ENCODE measurements around the gene MMP14. TPM values are rescaled to one million over a fixed set of nuclear protein-coding genes. Genes with fewer than 3 reads are reported as not detected.

The MMP14 gene
- total and polyA plus RNA-seq, 2 of the 13 experiments (the other 11 are each of a cell fraction or from before 2014, with no cell fraction given) = 5.2 to 9.8 TPM

- no peak for TF ChIP-seq PATZ1 (CRISPR knock-in tag; IDR thresholded peaks at IDR 0.05)
- no peak for TF ChIP-seq MTERF4 (CRISPR knock-in tag; IDR thresholded peaks at IDR 0.05)
- no peak for TF ChIP-seq ZBTB7B (CRISPR knock-in tag; IDR thresholded peaks at IDR 0.05)
- TF ChIP-seq NCOA2 (CRISPR knock-in tag; IDR thresholded peaks at IDR 0.05) = no peak
- 0 out of 2 replicates have a peak, but pooled peaks have one; percentile 39 for TF ChIP-seq ZBTB7A (CRISPR knock-in tag; IDR thresholded peaks at IDR 0.05)
- TF ChIP-seq NR2C2 (CRISPR knock-in tag; IDR thresholded peaks at IDR 0.05; ENCODE audit: borderline replicate concordance) = no peak
- no peak for TF ChIP-seq ZNF383 (CRISPR knock-in tag; IDR thresholded peaks at IDR 0.05; ENCODE audit: borderline replicate concordance)
- peak; percentile 59; the same call in 1 of the 2 replicates for TF ChIP-seq MAFG (CRISPR knock-in tag; IDR thresholded peaks at IDR 0.05)
- TF ChIP-seq TFE3 (CRISPR knock-in tag; IDR thresholded peaks at IDR 0.05) = no peak
- no peak for TF ChIP-seq SKI (IDR thresholded peaks at IDR 0.05; ENCODE audit: partially characterized antibody)
- TF ChIP-seq MAFF (IDR thresholded peaks at IDR 0.05; ENCODE audit: low read depth, low read length) = peak; percentile 71
- TF ChIP-seq ZSCAN20 (CRISPR knock-in tag; IDR thresholded peaks at IDR 0.05; ENCODE audit: borderline replicate concordance) = no peak
- TF ChIP-seq ZNF839 (CRISPR knock-in tag; IDR thresholded peaks at IDR 0.05; ENCODE audit: borderline replicate concordance) = no peak
- TF ChIP-seq MLXIP (CRISPR knock-in tag; IDR thresholded peaks at IDR 0.05; ENCODE audit: borderline replicate concordance) = no peak
- no peak for TF ChIP-seq SNAI1 (CRISPR knock-in tag; IDR thresholded peaks at IDR 0.05; ENCODE audit: borderline replicate concordance)
- 0 out of 2 replicates have a peak, but pooled peaks have one; percentile 17 for TF ChIP-seq ZFP91 (CRISPR knock-in tag; IDR thresholded peaks at IDR 0.05; ENCODE audit: borderline replicate concordance)
- 0 out of 2 replicates have a peak, but pooled peaks have one; percentile 36 for TF ChIP-seq KDM5B (CRISPR knock-in tag; IDR thresholded peaks at IDR 0.05; ENCODE audit: borderline replicate concordance)
- peak; percentile 50; the same call in 1 of the 2 replicates for TF ChIP-seq TFAP4 (IDR thresholded peaks at IDR 0.05; ENCODE audit: borderline replicate concordance, low read depth)
Observed at GRCh38 chr14:22848351-22849164, 12.2 kb downstream of the MMP14 start (continued).
